Measurements from ENCODE around the gene TATDN2. TPM values are rescaled to one million over a fixed set of nuclear protein-coding genes. Genes with fewer than 3 reads are reported as not detected.

TATDN2 gene
- total RNA-seq, 1 donor from 2014 or later = 36.0 TPM

- H3K27me3 ChIP-seq (ENCODE audit: low read depth) = no peaks in the 10 kb centered on the region
- peaks cover 100% of the 10 kb centered on the region for H3K36me3 ChIP-seq
- H3K27ac ChIP-seq = peak overlapping the region; percentile 46
- peaks cover 11% of the 10 kb centered on the region for H3K4me1 ChIP-seq
- TF ChIP-seq CTCF (IDR thresholded peaks at IDR 0.05) = no peak
- no peaks in the 10 kb centered on the region for H3K9me3 ChIP-seq
- H3K4me3 ChIP-seq = no peak overlapping the region
- intact Hi-C loops (cut with DNase I) = no loop called here
- ATAC-seq = no peak
- DNase-seq = no peak
These were observed 61.5 kb downstream of the TATDN2 start for GRCh38 chr3:10309736-10310135.

- no peak for TF ChIP-seq CTCF (IDR thresholded peaks at IDR 0.05)
- H3K4me1 ChIP-seq = peaks cover 11% of the 10 kb centered on the region
- no peak overlapping the region for H3K27ac ChIP-seq
- H3K36me3 ChIP-seq = peaks cover 100% of the 10 kb centered on the region
- no peak for DNase-seq
- no peaks in the 10 kb centered on the region for H3K9me3 ChIP-seq
- H3K27me3 ChIP-seq (ENCODE audit: low read depth) = no peaks in the 10 kb centered on the region
- no peak overlapping the region for H3K4me3 ChIP-seq
- intact Hi-C loops (cut with DNase I) = no loop called here
- no peak for ATAC-seq
These were observed 62.3 kb downstream of the TATDN2 start for GRCh38 chr3:10310578-10310977.

GRCh38 chr3:10311710-10312109, 63.5 kb downstream of the TATDN2 start:
- peaks cover 100% of the 10 kb centered on the region for H3K36me3 ChIP-seq
- H3K4me1 ChIP-seq = peaks cover 11% of the 10 kb centered on the region
- no peaks in the 10 kb centered on the region for H3K27me3 ChIP-seq (ENCODE audit: low read depth)
- no peak for ATAC-seq
- no peak for DNase-seq
- H3K9me3 ChIP-seq = no peaks in the 10 kb centered on the region
- H3K27ac ChIP-seq = no peak overlapping the region
- H3K4me3 ChIP-seq = no peak overlapping the region
- TF ChIP-seq CTCF (IDR thresholded peaks at IDR 0.05) = no peak
- intact Hi-C loops (cut with DNase I) = no loop called here

GRCh38 chr3:10312391-10312790, 64.1 kb downstream of the TATDN2 start:
- Histone ChIP-seq H3K27ac (no peak overlapping the region), H3K36me3 (peaks cover 100% of the 10 kb centered on the region), H3K4me1 (peaks cover 11% of the 10 kb centered on the region), H3K4me3 (no peak overlapping the region), H3K9me3 (no peaks in the 10 kb centered on the region), H3K27me3 (ENCODE audit: low read depth) (no peaks in the 10 kb centered on the region)
- intact Hi-C loops (cut with DNase I) = no loop called here
- TF ChIP-seq CTCF (IDR thresholded peaks at IDR 0.05) = no peak
- DNase-seq (no peak), ATAC-seq (peak in 1 of 2 donors; percentile 11)

- Histone ChIP-seq H3K4me1 (peaks cover 11% of the 10 kb centered on the region), H3K4me3 (no peak overlapping the region), H3K27me3 (ENCODE audit: low read depth) (no peaks in the 10 kb centered on the region), H3K27ac (no peak overlapping the region), H3K9me3 (no peaks in the 10 kb centered on the region), H3K36me3 (peaks cover 100% of the 10 kb centered on the region)
- DNase-seq = no peak
- TF ChIP-seq CTCF (IDR thresholded peaks at IDR 0.05) = no peak
- intact Hi-C loops (cut with DNase I) = no loop called here
- ATAC-seq = no peak
These were observed 64.6 kb downstream of the TATDN2 start for GRCh38 chr3:10312861-10313260.

- peaks cover 92% of the 10 kb centered on the region for H3K36me3 ChIP-seq
- no peak overlapping the region for H3K4me3 ChIP-seq
- peaks cover 15% of the 10 kb centered on the region for H3K4me1 ChIP-seq
- intact Hi-C loops (cut with DNase I) = no loop called here
- DNase-seq (no peak), ATAC-seq (no peak)
- no peaks in the 10 kb centered on the region for H3K9me3 ChIP-seq
- no peak for TF ChIP-seq CTCF (IDR thresholded peaks at IDR 0.05)
- no peaks in the 10 kb centered on the region for H3K27me3 ChIP-seq (ENCODE audit: low read depth)
- H3K27ac ChIP-seq = no peak overlapping the region
These were observed 66.8 kb downstream of the TATDN2 start for GRCh38 chr3:10315101-10315500.

Measured in lower lobe of right lung (tissue), 2 donors.